Activated T-cell treated with anti-CD3 and anti-CD28 coated beads, Interleukin-2, amount 50 U/mL, for 24 hours (primary cell): ENCODE results near the gene SLC22A3.

Experiments
- DNase-seq: peaks from one replicate; pipeline ENCODE4 v3.0.0-alpha.2; 2020
- H3K27ac Mint-ChIP-seq: 2 replicates; pipeline ENCODE4 v1.8.0; 2020; ENCODE audit warnings: mild to moderate bottlenecking, mixed read lengths
- H3K27me3 Mint-ChIP-seq: 2 replicates; pipeline ENCODE4 v1.8.0; 2020; ENCODE audit warnings: mixed read lengths
- H3K36me3 Mint-ChIP-seq: 2 replicates; pipeline ENCODE4 v1.8.0; 2020; ENCODE audit warnings: low read depth, mixed read lengths
- H3K4me1 Mint-ChIP-seq: 2 replicates; pipeline ENCODE4 v1.8.0; 2020; ENCODE audit warnings: low read depth, mixed read lengths
- H3K4me3 Mint-ChIP-seq: 2 replicates; pipeline ENCODE4 v1.8.0; 2020; ENCODE audit warnings: mild to moderate bottlenecking, moderate library complexity, mixed read lengths
- H3K9me3 Mint-ChIP-seq: 2 replicates; pipeline ENCODE4 v1.8.0; 2020; ENCODE audit warnings: mixed read lengths

Gene SLC22A3

GRCh38 chr6:160395187-160395586, 47.0 kb downstream of the SLC22A3 start:
- Mint-ChIP-seq H3K9me3 (peaks cover 5% of the 10 kb centered on the region), H3K36me3 (no peaks in the 10 kb centered on the region), H3K27me3 (peaks cover 26% of the 10 kb centered on the region), H3K4me1 (peaks cover 5% of the 10 kb centered on the region), H3K4me3 (no peak overlapping the region), H3K27ac (no peak overlapping the region)
- no peak for DNase-seq

GRCh38 chr6:160396292-160396691, 48.1 kb downstream of the SLC22A3 start:
- Mint-ChIP-seq H3K27me3 (peaks cover 26% of the 10 kb centered on the region), H3K9me3 (peaks cover 5% of the 10 kb centered on the region), H3K36me3 (no peaks in the 10 kb centered on the region), H3K27ac (no peak overlapping the region), H3K4me3 (no peak overlapping the region), H3K4me1 (peaks cover 5% of the 10 kb centered on the region)
- no peak for DNase-seq

- H3K4me1 Mint-ChIP-seq = peaks cover 5% of the 10 kb centered on the region
- no peak for DNase-seq
- H3K27me3 Mint-ChIP-seq = peaks cover 26% of the 10 kb centered on the region
- no peaks in the 10 kb centered on the region for H3K36me3 Mint-ChIP-seq
- no peak overlapping the region for H3K4me3 Mint-ChIP-seq
- H3K9me3 Mint-ChIP-seq = peaks cover 1% of the 10 kb centered on the region
- H3K27ac Mint-ChIP-seq = no peak overlapping the region
These were observed 50.6 kb downstream of the SLC22A3 start for GRCh38 chr6:160398674-160399271.

GRCh38 chr6:160400446-160400845, 52.3 kb downstream of the SLC22A3 start:
- peaks cover 25% of the 10 kb centered on the region for H3K27me3 Mint-ChIP-seq
- no peaks in the 10 kb centered on the region for H3K36me3 Mint-ChIP-seq
- no peak overlapping the region for H3K4me3 Mint-ChIP-seq
- H3K4me1 Mint-ChIP-seq = peaks cover 5% of the 10 kb centered on the region
- H3K27ac Mint-ChIP-seq = no peak overlapping the region
- no peak for DNase-seq
- no peaks in the 10 kb centered on the region for H3K9me3 Mint-ChIP-seq

GRCh38 chr6:160408528-160408927, 60.4 kb downstream of the SLC22A3 start:
- no peak for DNase-seq
- H3K4me3 Mint-ChIP-seq = no peak overlapping the region
- no peaks in the 10 kb centered on the region for H3K36me3 Mint-ChIP-seq
- no peaks in the 10 kb centered on the region for H3K9me3 Mint-ChIP-seq
- peaks cover 15% of the 10 kb centered on the region for H3K27me3 Mint-ChIP-seq
- no peak overlapping the region for H3K27ac Mint-ChIP-seq
- H3K4me1 Mint-ChIP-seq = no peaks in the 10 kb centered on the region

- no peak for DNase-seq
- H3K9me3 Mint-ChIP-seq = no peaks in the 10 kb centered on the region
- no peak overlapping the region for H3K4me3 Mint-ChIP-seq
- peaks cover 1% of the 10 kb centered on the region for H3K4me1 Mint-ChIP-seq
- H3K27me3 Mint-ChIP-seq = peaks cover 37% of the 10 kb centered on the region
- H3K36me3 Mint-ChIP-seq = no peaks in the 10 kb centered on the region
- no peak overlapping the region for H3K27ac Mint-ChIP-seq
These were observed 64.8 kb downstream of the SLC22A3 start for GRCh38 chr6:160412993-160413392.

- H3K9me3 Mint-ChIP-seq = no peaks in the 10 kb centered on the region
- DNase-seq = no peak
- H3K4me3 Mint-ChIP-seq = no peak overlapping the region
- H3K4me1 Mint-ChIP-seq = peaks cover 1% of the 10 kb centered on the region
- no peak overlapping the region for H3K27ac Mint-ChIP-seq
- H3K36me3 Mint-ChIP-seq = no peaks in the 10 kb centered on the region
- H3K27me3 Mint-ChIP-seq = peaks cover 45% of the 10 kb centered on the region
These were observed 69.0 kb downstream of the SLC22A3 start for GRCh38 chr6:160417146-160417545.

GRCh38 chr6:160417550-160417949, 69.4 kb downstream of the SLC22A3 start:
- Mint-ChIP-seq H3K9me3 (no peaks in the 10 kb centered on the region), H3K4me1 (peaks cover 1% of the 10 kb centered on the region), H3K4me3 (no peak overlapping the region), H3K27me3 (peaks cover 46% of the 10 kb centered on the region), H3K27ac (no peak overlapping the region), H3K36me3 (no peaks in the 10 kb centered on the region)
- no peak for DNase-seq

GRCh38 chr6:160418370-160418769, 70.2 kb downstream of the SLC22A3 start:
- Mint-ChIP-seq H3K4me3 (no peak overlapping the region), H3K27me3 (peaks cover 42% of the 10 kb centered on the region), H3K4me1 (peaks cover 1% of the 10 kb centered on the region), H3K9me3 (no peaks in the 10 kb centered on the region), H3K36me3 (no peaks in the 10 kb centered on the region), H3K27ac (no peak overlapping the region)
- DNase-seq = no peak

GRCh38 chr6:160419488-160419887, 71.3 kb downstream of the SLC22A3 start:
- no peak for DNase-seq
- Mint-ChIP-seq H3K4me3 (no peak overlapping the region), H3K27ac (no peak overlapping the region), H3K36me3 (no peaks in the 10 kb centered on the region), H3K4me1 (no peaks in the 10 kb centered on the region), H3K27me3 (peaks cover 41% of the 10 kb centered on the region), H3K9me3 (no peaks in the 10 kb centered on the region)

GRCh38 chr6:160420253-160420968, 72.2 kb downstream of the SLC22A3 start:
- H3K27ac Mint-ChIP-seq = no peak overlapping the region
- no peak for DNase-seq
- no peaks in the 10 kb centered on the region for H3K9me3 Mint-ChIP-seq
- H3K4me1 Mint-ChIP-seq = no peaks in the 10 kb centered on the region
- no peaks in the 10 kb centered on the region for H3K36me3 Mint-ChIP-seq
- H3K27me3 Mint-ChIP-seq = peaks cover 41% of the 10 kb centered on the region
- H3K4me3 Mint-ChIP-seq = no peak overlapping the region

- Mint-ChIP-seq H3K4me1 (peaks cover 3% of the 10 kb centered on the region), H3K4me3 (no peak overlapping the region), H3K36me3 (no peaks in the 10 kb centered on the region), H3K27me3 (peaks cover 37% of the 10 kb centered on the region), H3K27ac (no peak overlapping the region), H3K9me3 (no peaks in the 10 kb centered on the region)
- no peak for DNase-seq
These were observed 72.9 kb downstream of the SLC22A3 start for GRCh38 chr6:160420969-160421556.

- DNase-seq = no peak
- H3K27me3 Mint-ChIP-seq = peaks cover 40% of the 10 kb centered on the region
- no peak overlapping the region for H3K4me3 Mint-ChIP-seq
- H3K4me1 Mint-ChIP-seq = peaks cover 11% of the 10 kb centered on the region
- H3K27ac Mint-ChIP-seq = no peak overlapping the region
- no peaks in the 10 kb centered on the region for H3K9me3 Mint-ChIP-seq
- no peaks in the 10 kb centered on the region for H3K36me3 Mint-ChIP-seq
These were observed 73.7 kb downstream of the SLC22A3 start for GRCh38 chr6:160421854-160422253.

GRCh38 chr6:160424256-160424655, 76.1 kb downstream of the SLC22A3 start:
- H3K27me3 Mint-ChIP-seq = peaks cover 55% of the 10 kb centered on the region
- H3K36me3 Mint-ChIP-seq = no peaks in the 10 kb centered on the region
- H3K27ac Mint-ChIP-seq = no peak overlapping the region
- peaks cover 15% of the 10 kb centered on the region for H3K4me1 Mint-ChIP-seq
- no peaks in the 10 kb centered on the region for H3K9me3 Mint-ChIP-seq
- DNase-seq = no peak
- no peak overlapping the region for H3K4me3 Mint-ChIP-seq

- H3K27ac Mint-ChIP-seq = no peak overlapping the region
- H3K36me3 Mint-ChIP-seq = no peaks in the 10 kb centered on the region
- no peaks in the 10 kb centered on the region for H3K9me3 Mint-ChIP-seq
- H3K4me3 Mint-ChIP-seq = no peak overlapping the region
- peaks cover 15% of the 10 kb centered on the region for H3K4me1 Mint-ChIP-seq
- peaks cover 66% of the 10 kb centered on the region for H3K27me3 Mint-ChIP-seq
- no peak for DNase-seq
These were observed 78.0 kb downstream of the SLC22A3 start for GRCh38 chr6:160426136-160426535.
